A549 (cell line): ENCODE measurements around the gene PLOD2. TPM values are rescaled to one million over a fixed set of nuclear protein-coding genes. Genes with fewer than 3 reads are reported as not detected.
A peak's percentile ranks its signal among the peaks of the same experiment; 100 is the strongest.

Experiments
- ATAC-seq, 2 experiments: fragments of 200-7000 bp in 1 of 2; fragments of >200 bp in 1 of 2; cut with Nextera tagmentation in 1 of 2; cut with Tn5 transposase in 1 of 2; 3 replicates each; pipeline versions ENCODE4 v1.8.0 to v1.9.1; 2018 to 2020; ENCODE audit warnings: mild to moderate bottlenecking in 1 of 2, moderate library complexity in 1 of 2
- CTCF ChIA-PET: fragments of 300-600 bp; sonication (Branson Sonifier 250); formaldehyde crosslinking; extraction: SDS; loops from one replicate; lab custom pipeline; 2021; ENCODE audit warnings: antibody characterized with exemption, inconsistent platforms; lab: Yijun Ruan, JAX
- POLR2A ChIA-PET: fragments of 350-600 bp; formaldehyde crosslinking; extraction: SDS; loops from one replicate; lab custom pipeline; 2021; ENCODE audit warnings: antibody characterized with exemption, inconsistent platforms; lab: Yijun Ruan, JAX
- DNase-seq, 2 experiments: peaks; one replicate each; pipeline versions ENCODE4 v3.0.0 to v3.0.0-alpha.2; 2011 to 2016; ENCODE audit warnings: low read depth in 1 of 2, low spot score in 1 of 2
- FAIRE-seq: peaks from 2 replicates; lab custom pipeline; 2011; peaks lifted over from hg19 to GRCh38; lab: Jason Lieb, UNC
- H3K27ac ChIP-seq, 2 experiments: fragments of >200 bp; sonication (Bioruptor Twin); formaldehyde crosslinking; 3 replicates each; pipeline ENCODE4 v1.5.1; 2016 to 2017
- H3K4me1 ChIP-seq: fragments of >200 bp; sonication (Bioruptor Twin); formaldehyde crosslinking; 3 replicates; pipeline ENCODE4 v1.6.1; 2016
- H3K4me2 ChIP-seq: fragments of >200 bp; sonication (Bioruptor Twin); formaldehyde crosslinking; 3 replicates; pipeline ENCODE4 v1.6.1; 2016
- H3K4me3 ChIP-seq: fragments of >200 bp; sonication (Bioruptor Twin); formaldehyde crosslinking; 3 replicates; pipeline ENCODE4 v1.5.1; 2016
- H3K9me3 ChIP-seq: fragments of >200 bp; sonication (Bioruptor Twin); formaldehyde crosslinking; 3 replicates; pipeline ENCODE4 v1.6.1; 2016
- ATOH8 ChIP-seq: fragments of 250-450 bp; sonication (Bioruptor Pico); IDR thresholded peaks from 2 replicates; pipeline ENCODE4 v1.5.0; 2020; ENCODE audit warnings: low read depth, mild to moderate bottlenecking, moderate library complexity
- BCL3 ChIP-seq: fragments of >200 bp; sonication (Bioruptor Twin); formaldehyde crosslinking; IDR thresholded peaks from 3 replicates; pipeline ENCODE4 v1.6.1; 2016
- BHLHE40 ChIP-seq: IDR thresholded peaks from 2 replicates; pipeline ENCODE4 v1.6.1; 2012; ENCODE audit warnings: low read depth, low read length, inconsistent platforms
- CTCF ChIP-seq: fragments of >200 bp; sonication (Bioruptor Twin); formaldehyde crosslinking; IDR thresholded peaks from 3 replicates; pipeline ENCODE4 v1.5.1; 2016
- EHMT2 ChIP-seq: fragments of 200-600 bp; sonication (generic); IDR thresholded peaks from 2 replicates; pipeline ENCODE4 v1.6.1; 2016; ENCODE audit warnings: antibody characterized with exemption, low read depth, mild to moderate bottlenecking, moderate library complexity
- FOSB ChIP-seq: fragments of 250-450 bp; sonication (Bioruptor Pico); IDR thresholded peaks from 2 replicates; pipeline ENCODE4 v1.5.0; 2020; ENCODE audit warnings: mild to moderate bottlenecking, moderate library complexity
- HEYL ChIP-seq: fragments of 250-450 bp; sonication (Bioruptor Pico); IDR thresholded peaks from 2 replicates; pipeline ENCODE4 v1.8.0; 2021; ENCODE audit warnings: mild to moderate bottlenecking, moderate library complexity
- HOXB13 ChIP-seq: fragments of 250-450 bp; sonication (Bioruptor Pico); IDR thresholded peaks from 2 replicates; pipeline ENCODE4 v1.5.0; 2020; ENCODE audit warnings: low read depth, mild to moderate bottlenecking, moderate library complexity
- MAFK ChIP-seq: fragments of 450-650 bp; IDR thresholded peaks from 2 replicates; pipeline ENCODE4 v1.6.1; 2014; ENCODE audit not compliant: partially characterized antibody
- MAX ChIP-seq: IDR thresholded peaks from 2 replicates; pipeline ENCODE4 v1.6.1; 2012
- MYC ChIP-seq: IDR thresholded peaks from 2 replicates; pipeline ENCODE4 v1.6.1; 2012; ENCODE audit warnings: mild to moderate bottlenecking, inconsistent platforms, low read length, improper control_type of control experiment, borderline replicate concordance
- NFE2L2 ChIP-seq: fragments of 150-350 bp; conservative IDR thresholded peaks from 2 replicates; pipeline ENCODE4 v1.6.1; 2014; ENCODE audit warnings: low read length
- PBX3 ChIP-seq: IDR thresholded peaks from 2 replicates; pipeline ENCODE4 v1.6.1; 2012
- PHF8 ChIP-seq: fragments of 200-600 bp; sonication (generic); IDR thresholded peaks from 2 replicates; pipeline ENCODE4 v1.6.1; 2016; ENCODE audit warnings: low read depth, mild to moderate bottlenecking, antibody characterized with exemption, moderate library complexity, borderline replicate concordance
- POLR2AphosphoS2 ChIP-seq: conservative IDR thresholded peaks from 2 replicates; pipeline ENCODE4 v1.6.1; 2012; ENCODE audit warnings: low read length, improper control_type of control experiment, inconsistent platforms
- RCOR1 ChIP-seq: fragments of 150-350 bp; IDR thresholded peaks from 2 replicates; pipeline ENCODE4 v1.6.1; 2014; ENCODE audit warnings: antibody characterized with exemption, low read length, low read depth
- REST ChIP-seq: fragments of 200-600 bp; sonication (generic); IDR thresholded peaks from 2 replicates; pipeline ENCODE4 v1.6.1; 2016; ENCODE audit warnings: antibody characterized with exemption, mild to moderate bottlenecking, moderate library complexity
- TP53 ChIP-seq: fragments of 250-450 bp; sonication (Bioruptor Pico); IDR thresholded peaks from 2 replicates; pipeline ENCODE4 v1.5.0; 2021; ENCODE audit warnings: mild to moderate bottlenecking, moderate library complexity
- USF2 ChIP-seq: fragments of 450-650 bp; IDR thresholded peaks from 2 replicates; pipeline ENCODE4 v1.6.1; 2014; ENCODE audit warnings: antibody characterized with exemption
- ZNF302 ChIP-seq: fragments of 250-450 bp; sonication (Bioruptor Pico); IDR thresholded peaks from 2 replicates; pipeline ENCODE4 v1.9.0; 2021; ENCODE audit warnings: inconsistent platforms, mild to moderate bottlenecking, moderate library complexity
- ZSCAN20 ChIP-seq: fragments of 250-450 bp; sonication (Bioruptor Pico); IDR thresholded peaks from 2 replicates; pipeline ENCODE4 v1.8.0; 2022; ENCODE audit warnings: mild to moderate bottlenecking, moderate library complexity
- WGBS: methylation state at CpG from one replicate; pipeline ENCODE4 v1.1.6; 2017; ENCODE audit errors: missing lambda C conversion rate; 5-methylcytosine and 5-hydroxymethylcytosine counted together
- polyA plus RNA-seq, 4 experiments: library from polyadenylated mRNA; depleted of rRNA in 3 of 4; stranded (reverse); fragments of >200 nt; fragmentation: RNase III in 1 of 4; extraction: RNeasy Plus Mini Kit Qiagen cat#74134 plus additional on column Dnase treatment in 1 of 4; gene quantifications; 2 replicates in 3 of 4; 3 replicates in 1 of 4; pipeline ENCODE4 v1.2.3, GENCODE V29; 2011 to 2017

PLOD2 gene
- polyA plus RNA-seq, 2 of the 4 experiments (the other 2 are of a cell fraction) = 159 to 174 TPM

GRCh38 chr3:146086211-146086610 lies 74.8 kb downstream of the PLOD2 start (continued):
- no peak for TF ChIP-seq REST
- TF ChIP-seq HEYL (CRISPR knock-in tag) = no peak
- no peak for TF ChIP-seq ATOH8 (CRISPR knock-in tag)

GRCh38 chr3:146085678-146086077 lies 75.3 kb downstream of the PLOD2 start:
- DNase-seq = no peak
- FAIRE-seq = no peak
- Histone ChIP-seq H3K4me2 (no peak overlapping the region), H3K4me1 (peaks cover 21% of the 10 kb centered on the region), H3K9me3 (no peaks in the 10 kb centered on the region), H3K27ac (no peak overlapping the region), H3K4me3 (no peak overlapping the region)
- TF ChIP-seq REST (no peak), MAFK (peak; percentile 55), CTCF (no peak)
- POLR2A ChIA-PET = no interaction called here
- 95% methylated on average over 2 of the region's 2 CpGs for WGBS
- CTCF ChIA-PET = interaction anchor here (1.0 kb wide), 1 partner anchor 20 kb away, joined by 3 read pairs; no protein-coding TSS in a partner anchor
- ATAC-seq = peak in 1 of 2 experiments; percentile 33; a peak in 2 of 6 replicates

- Histone ChIP-seq H3K4me1 (peaks cover 39% of the 10 kb centered on the region), H3K9me3 (no peaks in the 10 kb centered on the region), H3K4me2 (no peak overlapping the region), H3K27ac (no peak overlapping the region), H3K4me3 (no peak overlapping the region)
- ATAC-seq = no peak
- TF ChIP-seq TP53 (CRISPR knock-in tag) (no peak), POLR2AphosphoS2 (no peak), RCOR1 (no peak), NFE2L2 (no peak), MYC (no peak), ZNF302 (no peak), FOSB (CRISPR knock-in tag) (no peak), BCL3 (no peak), MAX (no peak), USF2 (no peak), PBX3 (no peak), EHMT2 (no peak), HOXB13 (no peak), BHLHE40 (no peak), PHF8 (no peak), ZSCAN20 (CRISPR knock-in tag) (no peak)
- FAIRE-seq = no peak
- WGBS = 67% methylated on average over 2 of the region's 2 CpGs
- POLR2A ChIA-PET = no interaction called here
- CTCF ChIA-PET = interaction anchor here (0.8 to 1.0 kb wide), 2 partner anchors 23 to 70 kb away, joined by 3 read pairs; no protein-coding TSS in a partner anchor
- DNase-seq = no peak
Observed at GRCh38 chr3:146080578-146080977, 80.4 kb downstream of the PLOD2 start.
